ENCODE measurements around the gene PCDHGA1.
"Not testable (repeated sequence)": the region's sequence is repeated elsewhere in the genome, so short reads cannot be mapped to it uniquely, and the experiment has no call there.

The PCDHGA1 gene

DNA sequence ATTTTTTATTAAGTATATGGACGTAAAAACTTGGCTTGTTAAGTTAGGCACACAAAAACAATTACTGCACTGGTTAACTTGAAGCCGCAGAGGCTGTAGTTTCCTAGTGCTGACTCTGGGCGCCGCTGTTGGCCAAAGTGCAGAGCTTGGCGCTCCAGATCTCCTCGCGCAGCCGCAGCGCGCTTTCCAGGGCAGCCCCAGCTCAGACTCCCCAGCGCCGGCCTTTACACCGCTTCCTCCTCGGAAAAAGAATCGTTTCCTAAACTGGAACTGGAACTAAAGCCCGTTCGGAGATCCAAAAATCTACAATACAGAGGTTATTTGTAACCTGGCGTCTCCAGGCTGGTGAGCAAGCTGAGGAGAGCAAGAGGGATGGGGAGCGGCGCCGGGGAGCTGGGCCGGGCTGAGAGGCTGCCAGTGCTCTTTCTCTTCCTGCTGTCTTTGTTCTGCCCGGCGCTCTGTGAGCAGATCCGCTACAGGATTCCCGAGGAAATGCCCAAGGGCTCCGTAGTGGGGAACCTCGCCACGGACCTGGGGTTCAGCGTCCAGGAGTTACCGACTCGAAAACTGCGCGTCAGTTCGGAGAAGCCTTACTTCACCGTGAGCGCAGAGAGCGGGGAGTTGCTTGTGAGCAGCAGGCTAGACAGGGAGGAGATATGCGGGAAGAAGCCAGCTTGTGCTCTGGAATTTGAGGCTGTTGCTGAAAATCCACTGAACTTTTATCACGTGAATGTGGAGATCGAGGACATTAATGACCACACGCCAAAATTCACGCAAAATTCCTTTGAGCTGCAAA is 67.6 kb downstream of the PCDHGA1 start, which contains the start of gene PCDHGB5:
PCDHGB5 (plus strand) TSS at position 192 of the 796 bp plus-strand sequence; CDS start at position 373, 181 bp downstream.
- not testable (repeated sequence) for H2AFZ ChIP-seq (ENCODE audit: low read depth, low read length); H3K9me3 ChIP-seq (ENCODE audit: insufficient read depth, low read length); H3K4me2 ChIP-seq (ENCODE audit: low read length); H3K27ac ChIP-seq (ENCODE audit: low read length); H3K36me3 ChIP-seq (replicated peaks; ENCODE audit: low read depth, low read length); H3K79me2 ChIP-seq (ENCODE audit: low read length); H3K27me3 ChIP-seq (ENCODE audit: low read depth, low read length); H3K9ac ChIP-seq (ENCODE audit: low read length); H3K4me1 ChIP-seq (ENCODE audit: low read length); H4K20me1 ChIP-seq (ENCODE audit: insufficient read depth, low read length); H3K4me3 ChIP-seq (ENCODE audit: low read length)

DNA sequence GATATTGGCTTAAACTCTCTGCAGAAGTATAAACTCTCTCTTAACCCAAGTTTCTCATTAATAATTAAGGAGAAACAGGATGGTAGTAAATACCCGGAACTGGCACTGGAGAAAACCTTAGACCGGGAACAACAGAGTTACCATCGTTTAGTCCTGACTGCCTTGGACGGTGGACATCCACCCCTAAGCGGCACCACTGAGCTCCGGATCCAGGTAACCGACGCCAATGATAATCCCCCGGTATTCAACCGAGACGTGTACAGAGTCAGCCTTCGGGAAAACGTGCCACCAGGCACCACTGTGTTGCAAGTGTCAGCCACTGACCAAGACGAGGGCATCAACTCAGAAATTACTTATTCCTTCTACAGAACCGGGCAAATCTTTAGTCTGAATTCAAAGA is 68.3 kb downstream of the PCDHGA1 start:
- Histone ChIP-seq H2AFZ (ENCODE audit: low read depth, low read length) (no peak overlapping the region), H3K9me3 (ENCODE audit: insufficient read depth, low read length) (no peaks in the 10 kb centered on the region), H3K27ac (ENCODE audit: low read length) (no peak overlapping the region), H3K36me3 (replicated peaks; ENCODE audit: low read depth, low read length) (no peaks in the 10 kb centered on the region), H3K4me1 (ENCODE audit: low read length) (no peaks in the 10 kb centered on the region), H4K20me1 (ENCODE audit: insufficient read depth, low read length) (no peaks in the 10 kb centered on the region), H3K9ac (ENCODE audit: low read length) (no peak overlapping the region), H3K27me3 (ENCODE audit: low read depth, low read length) (no peaks in the 10 kb centered on the region), H3K79me2 (ENCODE audit: low read length) (no peaks in the 10 kb centered on the region), H3K4me3 (ENCODE audit: low read length) (no peak overlapping the region), H3K4me2 (ENCODE audit: low read length) (no peak overlapping the region)
- no peak for TF ChIP-seq EZH2phosphoT487 (IDR thresholded peaks at IDR 0.05; ENCODE audit: low read depth)
- TF ChIP-seq, protein P1, sequence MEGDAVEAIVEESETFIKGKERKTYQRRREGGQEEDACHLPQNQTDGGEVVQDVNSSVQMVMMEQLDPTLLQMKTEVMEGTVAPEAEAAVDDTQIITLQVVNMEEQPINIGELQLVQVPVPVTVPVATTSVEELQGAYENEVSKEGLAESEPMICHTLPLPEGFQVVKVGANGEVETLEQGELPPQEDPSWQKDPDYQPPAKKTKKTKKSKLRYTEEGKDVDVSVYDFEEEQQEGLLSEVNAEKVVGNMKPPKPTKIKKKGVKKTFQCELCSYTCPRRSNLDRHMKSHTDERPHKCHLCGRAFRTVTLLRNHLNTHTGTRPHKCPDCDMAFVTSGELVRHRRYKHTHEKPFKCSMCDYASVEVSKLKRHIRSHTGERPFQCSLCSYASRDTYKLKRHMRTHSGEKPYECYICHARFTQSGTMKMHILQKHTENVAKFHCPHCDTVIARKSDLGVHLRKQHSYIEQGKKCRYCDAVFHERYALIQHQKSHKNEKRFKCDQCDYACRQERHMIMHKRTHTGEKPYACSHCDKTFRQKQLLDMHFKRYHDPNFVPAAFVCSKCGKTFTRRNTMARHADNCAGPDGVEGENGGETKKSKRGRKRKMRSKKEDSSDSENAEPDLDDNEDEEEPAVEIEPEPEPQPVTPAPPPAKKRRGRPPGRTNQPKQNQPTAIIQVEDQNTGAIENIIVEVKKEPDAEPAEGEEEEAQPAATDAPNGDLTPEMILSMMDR (IDR thresholded peaks at IDR 0.05; ENCODE audit: low read depth, low read length), result no peak

DNA sequence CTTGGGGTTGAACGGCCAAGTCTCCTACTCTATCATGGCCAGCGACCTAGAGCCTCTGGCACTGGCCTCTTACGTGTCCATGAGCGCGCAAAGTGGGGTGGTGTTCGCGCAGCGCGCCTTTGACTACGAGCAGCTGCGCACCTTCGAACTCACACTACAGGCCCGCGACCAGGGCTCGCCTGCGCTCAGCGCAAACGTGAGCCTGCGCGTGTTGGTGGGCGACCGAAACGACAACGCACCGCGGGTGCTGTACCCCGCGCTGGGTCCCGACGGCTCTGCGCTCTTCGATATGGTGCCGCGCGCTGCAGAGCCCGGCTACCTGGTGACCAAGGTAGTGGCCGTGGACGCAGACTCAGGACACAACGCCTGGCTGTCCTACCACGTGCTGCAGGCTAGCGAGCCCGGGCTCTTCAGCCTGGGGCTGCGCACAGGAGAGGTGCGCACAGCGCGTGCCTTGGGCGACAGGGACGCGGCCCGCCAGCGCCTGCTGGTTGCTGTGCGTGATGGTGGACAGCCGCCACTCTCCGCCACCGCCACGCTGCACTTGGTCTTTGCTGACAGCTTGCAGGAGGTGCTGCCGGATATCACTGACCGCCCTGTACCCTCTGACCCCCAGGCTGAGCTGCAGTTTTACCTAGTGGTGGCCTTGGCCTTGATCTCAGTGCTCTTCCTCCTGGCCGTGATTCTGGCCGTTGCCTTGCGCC is 69.4 kb downstream of the PCDHGA1 start:
- H3K9me3 ChIP-seq (ENCODE audit: insufficient read depth, low read length), result no peaks in the 10 kb centered on the region
- no peaks in the 10 kb centered on the region for H4K20me1 ChIP-seq (ENCODE audit: insufficient read depth, low read length)

DNA sequence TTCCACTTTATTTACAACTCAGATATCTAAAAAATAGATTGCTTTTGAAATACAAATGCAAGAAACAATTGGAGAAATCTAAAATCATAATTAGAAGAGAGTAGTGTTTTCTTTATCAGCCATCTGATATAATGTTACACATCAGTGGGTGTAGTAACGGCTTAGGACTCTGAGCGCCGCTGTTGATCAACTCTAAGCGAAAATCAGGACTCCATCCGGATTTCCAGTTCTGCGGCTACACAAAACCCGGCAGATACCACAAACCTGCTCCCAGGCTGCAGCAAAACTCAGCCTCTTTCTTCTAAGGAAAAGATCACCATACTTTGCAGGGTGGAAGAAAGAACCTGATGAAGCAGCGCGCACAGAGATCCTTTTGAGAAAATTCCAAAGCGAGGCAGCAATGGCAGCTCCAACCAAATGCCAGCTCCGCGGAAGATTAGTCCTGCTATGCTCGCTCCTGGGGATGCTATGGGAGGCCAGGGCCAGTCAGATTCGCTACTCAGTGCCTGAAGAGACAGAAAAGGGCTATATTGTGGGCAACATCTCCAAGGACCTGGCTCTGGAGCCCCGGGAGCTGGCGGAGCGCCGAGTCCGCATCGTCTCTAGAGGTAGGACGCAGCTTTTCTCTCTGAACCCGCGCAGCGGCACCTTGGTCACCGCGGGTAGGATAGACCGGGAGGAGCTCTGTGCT is 72.4 kb downstream of the PCDHGA1 start, which contains the start of gene PCDHGA9:
PCDHGA9 (plus strand) TSS at position 226 of the 691 bp plus-strand sequence; CDS start at position 401, 175 bp downstream.
- Histone ChIP-seq H3K4me1 (ENCODE audit: low read length) (no peaks in the 10 kb centered on the region), H3K36me3 (replicated peaks; ENCODE audit: low read depth, low read length) (no peaks in the 10 kb centered on the region), H2AFZ (ENCODE audit: low read depth, low read length) (no peak within 1 kb of the TSS), H3K79me2 (ENCODE audit: low read length) (no peaks in the 10 kb centered on the region), H4K20me1 (ENCODE audit: insufficient read depth, low read length) (no peaks in the 10 kb centered on the region), H3K9me3 (ENCODE audit: insufficient read depth, low read length) (no peaks in the 10 kb centered on the region), H3K4me3 (ENCODE audit: low read length) (no peak within 1 kb of the TSS), H3K27me3 (ENCODE audit: low read depth, low read length) (no peaks in the 10 kb centered on the region), H3K4me2 (ENCODE audit: low read length) (no peak within 1 kb of the TSS), H3K27ac (ENCODE audit: low read length) (no peak within 1 kb of the TSS), H3K9ac (ENCODE audit: low read length) (no peak within 1 kb of the TSS)
- TF ChIP-seq, protein P1 (IDR thresholded peaks at IDR 0.05; ENCODE audit: low read depth, low read length), result no peak
- TF ChIP-seq EZH2phosphoT487 (IDR thresholded peaks at IDR 0.05; ENCODE audit: low read depth), result no peak

More for the DNA sequence above, 69.4 kb downstream of the PCDHGA1 start:
- Histone ChIP-seq H3K4me1 (ENCODE audit: low read length) (no peaks in the 10 kb centered on the region), H3K36me3 (replicated peaks; ENCODE audit: low read depth, low read length) (no peaks in the 10 kb centered on the region), H3K27me3 (ENCODE audit: low read depth, low read length) (no peaks in the 10 kb centered on the region), H3K27ac (ENCODE audit: low read length) (no peak overlapping the region), H3K9ac (ENCODE audit: low read length) (no peak overlapping the region), H3K4me3 (ENCODE audit: low read length) (no peak overlapping the region), H3K4me2 (ENCODE audit: low read length) (no peak overlapping the region), H2AFZ (ENCODE audit: low read depth, low read length) (no peak overlapping the region), H3K79me2 (ENCODE audit: low read length) (no peaks in the 10 kb centered on the region)
- no peak for TF ChIP-seq EZH2phosphoT487 (IDR thresholded peaks at IDR 0.05; ENCODE audit: low read depth)
- TF ChIP-seq, protein P1 (IDR thresholded peaks at IDR 0.05; ENCODE audit: low read depth, low read length), result no peak
